Urinary bladder (tissue), 4 donors: ENCODE data around the gene PCCA. TPM values are rescaled to one million over a fixed set of nuclear protein-coding genes. Genes with fewer than 3 reads are reported as not detected.
"Not testable (repeated sequence)": the region's sequence is repeated elsewhere in the genome, so short reads cannot be mapped to it uniquely, and the experiment has no call there.

Source experiments
- DNase-seq: peaks from one replicate; pipeline ENCODE4 v3.0.0-alpha.2; 2015; ENCODE audit errors: extremely low spot score
- H3K27ac ChIP-seq: one replicate; pipeline ENCODE4 v1.5.1; 2013; ENCODE audit warnings: low read depth, mild to moderate bottlenecking, moderate library complexity
- H3K36me3 ChIP-seq: one replicate; pipeline ENCODE4 v1.6.1; 2013; ENCODE audit warnings: mild to moderate bottlenecking, moderate library complexity; ENCODE audit not compliant: insufficient read depth
- H3K4me1 ChIP-seq: one replicate; pipeline ENCODE4 v1.6.1; 2013; ENCODE audit warnings: mild to moderate bottlenecking, moderate library complexity; ENCODE audit not compliant: insufficient read depth
- H3K4me3 ChIP-seq: one replicate; pipeline ENCODE4 v1.5.1; 2013; ENCODE audit warnings: low read depth, low read length
- WGBS: extraction: QIAGEN DNeasy Blood & Tissue Kit; methylation state at CpG from one replicate; pipeline ENCODE4 v1.1.7; 2013; 5-methylcytosine and 5-hydroxymethylcytosine counted together
- polyA plus RNA-seq: library from polyadenylated mRNA; stranded (reverse); fragments of 200-250 nt; gene quantifications from one replicate; pipeline ENCODE4 v1.2.3, GENCODE V29; 2013
- total RNA-seq: library from RNA; depleted of rRNA; stranded (reverse); fragments of >200 nt; gene quantifications from one replicate; pipeline ENCODE4 v1.2.3, GENCODE V29; 2014
- donor health status: healthy with polysubstance abuse.
- donor health status: healthy.

PCCA gene
- total RNA-seq (122 TPM), polyA plus RNA-seq (24.7 TPM)

DNA sequence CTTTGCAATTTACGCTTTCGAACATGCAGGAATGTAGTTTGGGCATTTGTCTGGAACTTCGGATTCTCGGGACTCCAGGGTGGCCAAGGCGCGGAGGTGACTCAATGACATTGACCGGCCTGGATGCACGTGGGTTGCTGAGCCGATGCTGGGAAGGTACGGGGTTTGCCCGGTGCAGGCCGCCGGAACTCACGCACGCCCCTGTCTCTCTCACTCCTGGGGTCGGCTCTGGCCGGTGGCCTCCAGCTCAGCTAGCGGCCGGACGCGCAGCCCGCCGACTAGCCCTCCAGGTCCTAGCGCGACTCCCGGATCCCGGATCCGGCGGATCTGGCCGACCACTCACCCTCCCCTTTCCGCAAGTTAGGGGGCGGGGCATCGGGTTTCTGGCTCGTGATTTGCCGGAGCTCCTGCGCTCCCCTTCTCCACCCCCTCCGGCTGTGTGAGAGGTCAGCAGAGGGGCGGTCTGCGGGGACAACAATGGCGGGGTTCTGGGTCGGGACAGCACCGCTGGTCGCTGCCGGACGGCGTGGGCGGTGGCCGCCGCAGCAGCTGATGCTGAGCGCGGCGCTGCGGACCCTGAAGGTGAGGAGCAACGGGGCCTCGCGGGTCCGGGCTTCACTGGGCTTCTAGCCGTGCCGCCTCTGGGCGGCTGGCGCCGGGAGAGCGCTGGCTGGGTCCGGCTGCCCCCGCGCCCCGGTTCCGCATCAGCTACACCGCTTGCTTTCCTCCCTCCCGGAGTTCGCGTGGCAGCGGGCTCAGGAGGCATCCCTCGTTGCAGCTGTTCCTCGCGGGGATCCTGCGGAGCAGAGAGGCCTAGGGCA, at the start of gene PCCA:
TSS of gene PCCA (plus strand) at position 450 of the 821 bp plus-strand sequence. CDS start at position 478, 28 bp downstream.
- H3K36me3 ChIP-seq: no peaks in the 10 kb centered on the region
- no peaks in the 10 kb centered on the region for H3K4me1 ChIP-seq
- DNase-seq: peak; percentile 89
- peak within 1 kb of the TSS; percentile 46 for H3K27ac ChIP-seq
- under 1% methylated on average over 77 of the region's 77 CpGs for WGBS
- H3K4me3 ChIP-seq: peak within 1 kb of the TSS; percentile 84

DNA sequence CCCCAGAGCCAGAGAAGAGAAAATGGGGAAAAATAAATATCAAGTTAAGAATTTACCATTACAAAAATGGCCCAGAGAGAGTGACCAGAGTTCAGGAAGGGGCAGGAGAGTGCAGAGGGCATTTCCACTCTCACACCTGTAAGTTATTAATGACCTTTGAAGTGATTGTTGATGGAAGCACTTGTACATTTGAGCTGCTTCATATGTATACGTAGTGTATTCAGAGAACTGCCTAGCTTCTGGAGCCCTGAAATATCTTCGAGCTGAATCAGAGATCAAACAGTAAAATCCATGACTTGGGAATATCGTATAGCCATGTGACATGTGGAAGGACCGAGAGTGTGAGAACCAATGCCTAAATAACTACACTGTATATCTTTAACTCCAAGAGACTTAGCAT, 49.2 kb upstream of the PCCA start:
- no peaks in the 10 kb centered on the region for H3K36me3 ChIP-seq
- no peak for DNase-seq
- H3K4me1 ChIP-seq: no peaks in the 10 kb centered on the region
- H3K27ac ChIP-seq: no peak overlapping the region
- no peak overlapping the region for H3K4me3 ChIP-seq
- 39% methylated on average over 4 of the region's 4 CpGs for WGBS

- H3K4me3 ChIP-seq: no peak overlapping the region
- H3K36me3 ChIP-seq: no peaks in the 10 kb centered on the region
- no peak overlapping the region for H3K27ac ChIP-seq
- WGBS: 40% methylated on average over 3 of the region's 3 CpGs
- no peaks in the 10 kb centered on the region for H3K4me1 ChIP-seq
- no peak for DNase-seq
Measured at GRCh38 chr13:100040196-100040595, 48.7 kb upstream of the PCCA start.

- WGBS: 88% methylated on average over 3 of the region's 3 CpGs
- no peak for DNase-seq
- no peaks in the 10 kb centered on the region for H3K4me1 ChIP-seq
- no peak overlapping the region for H3K4me3 ChIP-seq
- H3K27ac ChIP-seq: no peak overlapping the region
- H3K36me3 ChIP-seq: no peaks in the 10 kb centered on the region
Measured at GRCh38 chr13:100044936-100045335, 44.0 kb upstream of the PCCA start.

DNA sequence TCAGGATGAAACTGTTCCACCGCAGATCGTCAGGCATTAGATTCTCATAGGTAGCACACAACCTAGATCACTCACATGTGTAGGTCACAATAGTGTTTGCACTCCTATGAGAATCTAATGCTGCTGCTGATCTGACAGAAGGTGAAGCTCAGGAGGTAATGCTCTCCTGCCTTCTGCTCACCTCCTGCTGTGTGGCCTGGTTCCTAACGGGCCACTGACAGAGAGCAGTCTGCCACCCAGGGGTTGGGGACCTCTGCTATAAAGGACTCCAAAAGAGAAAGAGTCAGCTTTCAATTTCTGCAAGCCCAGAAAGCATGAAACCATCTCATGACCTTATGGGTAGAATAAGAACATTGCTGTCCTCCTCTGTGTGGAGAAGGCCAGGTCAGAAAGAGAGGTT, 43.5 kb upstream of the PCCA start:
- Histone ChIP-seq H3K4me1 (no peaks in the 10 kb centered on the region), H3K27ac (no peak overlapping the region), H3K36me3 (no peaks in the 10 kb centered on the region), H3K4me3 (no peak overlapping the region)
- DNase-seq: no peak
- WGBS: 83% methylated on average over 3 of the region's 3 CpGs

GRCh38 chr13:100051070-100051469, 37.8 kb upstream of the PCCA start:
- H3K4me3 ChIP-seq: no peak overlapping the region
- H3K4me1 ChIP-seq: no peaks in the 10 kb centered on the region
- 58% methylated on average over 3 of the region's 3 CpGs for WGBS
- DNase-seq: no peak
- H3K36me3 ChIP-seq: no peaks in the 10 kb centered on the region
- H3K27ac ChIP-seq: no peak overlapping the region

DNA sequence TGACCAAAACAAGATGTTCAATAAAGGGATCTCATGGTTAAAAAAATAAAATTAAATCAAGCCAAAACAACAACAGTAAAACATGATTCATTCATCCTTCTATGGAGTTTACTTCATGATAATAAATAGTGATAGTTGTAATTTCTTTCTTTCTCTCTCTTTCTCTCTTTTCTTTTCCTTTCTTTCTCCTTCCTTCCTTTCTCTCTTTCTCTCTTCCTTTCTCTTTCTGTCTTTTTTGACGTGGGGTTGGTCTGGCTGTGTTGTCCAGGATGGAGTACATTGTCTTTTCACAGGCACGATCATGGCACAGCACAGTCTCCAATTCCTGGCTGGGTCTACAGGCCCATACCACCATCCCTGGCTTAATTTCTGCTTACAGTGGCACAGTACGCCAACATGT, 29.1 kb upstream of the PCCA start:
- H3K36me3 ChIP-seq: no peaks in the 10 kb centered on the region
- no peaks in the 10 kb centered on the region for H3K4me1 ChIP-seq
- DNase-seq: no peak
- 91% methylated on average over 3 of the region's 3 CpGs for WGBS
- H3K27ac ChIP-seq: no peak overlapping the region
- H3K4me3 ChIP-seq: no peak overlapping the region

DNA sequence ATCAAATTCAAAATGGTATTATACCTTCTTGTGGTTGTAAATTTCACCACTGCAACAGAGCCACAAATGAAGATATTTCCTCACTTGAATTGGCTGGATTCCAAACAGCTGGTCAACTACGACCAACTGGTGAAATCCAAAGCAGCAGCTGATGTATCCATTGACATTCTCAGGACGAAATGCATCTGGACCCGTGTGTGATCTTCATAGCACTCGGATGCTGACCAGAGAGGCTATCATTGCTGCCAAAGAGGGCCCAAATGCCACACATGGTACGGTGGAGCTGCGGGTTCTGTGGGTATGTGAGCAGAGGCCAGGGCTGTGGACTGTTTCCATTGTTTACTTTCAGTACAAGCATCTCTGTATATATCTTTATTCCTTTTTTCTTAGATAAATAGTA, 25.6 kb upstream of the PCCA start:
- no peaks in the 10 kb centered on the region for H3K36me3 ChIP-seq
- no peak for DNase-seq
- no peaks in the 10 kb centered on the region for H3K4me1 ChIP-seq
- no peak overlapping the region for H3K27ac ChIP-seq
- H3K4me3 ChIP-seq: no peak overlapping the region
- WGBS: 50% methylated on average over 6 of the region's 6 CpGs

- 82% methylated on average over 5 of the region's 5 CpGs for WGBS
- DNase-seq: no peak
- Histone ChIP-seq H3K4me3 (no peak overlapping the region), H3K36me3 (no peaks in the 10 kb centered on the region), H3K27ac (no peak overlapping the region), H3K4me1 (no peaks in the 10 kb centered on the region)
Measured at GRCh38 chr13:100063906-100064305, 25.0 kb upstream of the PCCA start.

DNA sequence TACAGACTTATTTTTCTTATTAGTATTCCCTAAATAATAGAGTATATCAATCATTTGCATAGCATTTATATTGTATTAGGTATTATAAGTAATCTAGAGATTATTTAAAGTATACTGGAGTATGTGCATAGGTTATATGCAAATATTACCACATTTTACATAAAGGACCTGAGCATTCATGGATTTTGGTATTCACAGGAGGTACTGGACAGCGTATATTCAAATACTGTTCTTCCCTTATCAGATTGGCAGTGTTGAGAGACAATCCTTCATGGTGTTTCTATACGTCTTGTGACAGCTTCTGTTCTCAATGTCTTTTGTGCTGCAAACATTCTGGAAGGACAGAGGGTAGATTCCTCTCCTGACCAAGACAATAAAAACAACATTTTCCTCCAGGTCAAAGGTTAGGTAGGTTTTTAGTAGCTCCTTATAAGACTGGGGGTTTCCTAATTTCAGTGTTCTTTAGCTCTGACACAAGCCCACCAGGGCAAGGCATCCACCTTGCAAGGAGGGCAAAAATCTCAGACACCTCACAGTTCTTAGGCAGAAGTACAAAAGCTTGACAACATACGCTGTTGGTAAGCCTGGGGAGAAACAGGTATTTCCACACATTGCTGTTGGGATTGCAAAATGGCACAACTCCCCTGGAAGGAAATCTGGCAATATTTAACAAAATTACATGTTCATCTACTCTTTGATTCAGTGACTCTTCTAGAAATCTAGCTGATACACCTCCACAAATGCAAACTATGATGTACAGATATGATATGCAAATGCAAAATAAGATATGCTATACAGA, 20.6 kb upstream of the PCCA start:
- Histone ChIP-seq H3K36me3 (no peaks in the 10 kb centered on the region), H3K4me1 (no peaks in the 10 kb centered on the region), H3K27ac (no peak overlapping the region), H3K4me3 (no peak overlapping the region)
- DNase-seq: no peak
- WGBS: 83% methylated on average over 3 of the region's 3 CpGs

DNA sequence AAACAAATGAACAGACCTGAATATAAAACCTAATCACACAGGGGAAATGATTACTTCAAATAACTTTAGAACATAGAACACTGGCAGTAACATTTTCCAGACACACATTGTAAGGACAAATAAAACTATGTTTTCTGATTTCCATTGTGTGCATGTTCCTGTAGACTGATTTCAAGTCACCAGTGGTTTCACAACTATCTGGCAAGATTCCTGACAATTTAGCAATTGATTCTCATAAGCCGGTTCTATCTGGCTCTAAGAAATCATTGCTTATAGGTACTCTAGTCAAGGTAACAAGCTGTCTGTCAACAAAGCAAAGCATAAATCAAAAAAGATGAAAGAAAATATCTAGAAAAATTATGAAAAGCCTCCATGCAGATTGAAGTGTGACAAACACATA, 19.6 kb upstream of the PCCA start:
- Histone ChIP-seq H3K36me3 (no peaks in the 10 kb centered on the region), H3K4me1 (no peaks in the 10 kb centered on the region), H3K27ac (no peak overlapping the region), H3K4me3 (no peak overlapping the region)
- no peak for DNase-seq
- 74% methylated on average over 1 of the region's 1 CpG for WGBS

GRCh38 chr13:100075700-100076587, 12.9 kb upstream of the PCCA start:
- Histone ChIP-seq H3K27ac (no peak overlapping the region), H3K4me1 (no peaks in the 10 kb centered on the region), H3K4me3 (no peak overlapping the region), H3K36me3 (no peaks in the 10 kb centered on the region)
- 78% methylated on average over 10 of the region's 10 CpGs for WGBS
- no peak for DNase-seq

DNA sequence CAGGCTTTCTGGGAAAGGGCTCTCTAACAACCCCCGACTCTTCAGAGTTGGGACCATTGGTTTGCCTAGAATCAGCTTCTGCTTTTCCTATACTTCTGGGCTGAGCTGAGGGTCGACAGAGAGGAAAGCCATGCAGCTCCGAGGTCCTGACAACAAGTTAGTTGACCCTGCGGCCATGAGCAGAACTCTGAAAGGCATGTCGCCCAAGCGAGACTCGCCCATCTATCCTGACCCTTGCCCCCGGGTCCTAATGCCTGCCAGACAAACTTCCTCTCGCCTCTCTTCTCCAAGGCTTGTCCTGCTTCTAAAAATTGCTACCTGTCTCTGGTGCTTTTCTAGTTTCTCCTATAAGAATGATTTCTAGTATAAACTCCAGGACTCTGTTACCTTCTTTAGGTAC, 9.9 kb upstream of the PCCA start:
- H3K4me1 ChIP-seq, DNase-seq, H3K4me3 ChIP-seq, H3K36me3 ChIP-seq, H3K27ac ChIP-seq: not testable (repeated sequence)
- 90% methylated on average over 9 of the region's 9 CpGs for WGBS
